Uterus (tissue), 4 donors: ENCODE data around the gene RNASE4. TPM values are rescaled to one million over a fixed set of nuclear protein-coding genes. Genes with fewer than 3 reads are reported as not detected.

Experiments used
- DNase-seq, 2 donors: peaks; one replicate each; pipeline ENCODE4 v3.0.0-alpha.2; 2019 to 2020
- H3K27ac ChIP-seq, 2 donors: fragments of 200-600 bp; sonication (generic); 1 replicate in 1 of 2; 2 replicates in 1 of 2; pipeline ENCODE4 v1.5.1; 2016 to 2018
- H3K27me3 ChIP-seq, 2 donors: fragments of 200-600 bp; sonication (generic); one replicate each; pipeline ENCODE4 v1.5.1; 2018 to 2019; ENCODE audit warnings: control low read depth in 1 of 2
- H3K36me3 ChIP-seq, 2 donors: fragments of 200-600 bp; sonication (generic); one replicate each; pipeline ENCODE4 v1.5.1; 2019; ENCODE audit warnings: control low read depth in 1 of 2
- H3K4me1 ChIP-seq, 2 donors: fragments of 200-600 bp; sonication (generic); one replicate each; pipeline ENCODE4 v1.5.1; 2018 to 2019; ENCODE audit warnings: control low read depth in 1 of 2
- H3K4me3 ChIP-seq, 2 donors: fragments of 200-600 bp; sonication (generic); 1 replicate in 1 of 2; 2 replicates in 1 of 2; pipeline ENCODE4 v1.5.1; 2018 to 2019; ENCODE audit warnings: mild to moderate bottlenecking in 1 of 2
- H3K9me3 ChIP-seq, 2 donors: fragments of 200-600 bp; sonication (generic); one replicate each; pipeline ENCODE4 v1.5.1; 2019; ENCODE audit warnings: control low read depth in 1 of 2
- POLR2A ChIP-seq, 2 donors: fragments of 450-650 bp; IDR thresholded peaks; one replicate each; pipeline ENCODE4 v1.6.1; 2016; ENCODE audit warnings: antibody characterized with exemption in 2 of 2, mild to moderate bottlenecking in 1 of 2, moderate library complexity in 1 of 2
- intact Hi-C: fragments of 100-400 bp; cut with DNase I; formaldehyde crosslinking; loops from one replicate; pipeline ENCODE4 v1.15.1; 2023; ENCODE audit warnings: low total_unique reads
- total RNA-seq, 4 donors: library from RNA; depleted of rRNA in 3 of 4; stranded (reverse); fragments of >200 nt in 3 of 4; gene quantifications; one replicate each; pipeline versions ENCODE4 v1.1.0 to v1.2.4, GENCODE V29; 2014 to 2023
- TF ChIP-seq, protein P1 (sequence below), 4 experiments: fragments of 200-600 bp in 2 of 4; fragments of 450-650 bp in 2 of 4; sonication (generic) in 2 of 4; IDR thresholded peaks; one replicate each; pipeline ENCODE4 v1.5.1; 2016 to 2019; ENCODE audit warnings: antibody characterized with exemption in 4 of 4, mild to moderate bottlenecking in 2 of 4, moderate library complexity in 1 of 4
- donor health status: DM: yes; HTN: yes; CAD: no.

RNASE4 gene
- total RNA-seq, 4 donors from 2014 or later: 26.3 to 159 (median 76.3) TPM

DNA sequence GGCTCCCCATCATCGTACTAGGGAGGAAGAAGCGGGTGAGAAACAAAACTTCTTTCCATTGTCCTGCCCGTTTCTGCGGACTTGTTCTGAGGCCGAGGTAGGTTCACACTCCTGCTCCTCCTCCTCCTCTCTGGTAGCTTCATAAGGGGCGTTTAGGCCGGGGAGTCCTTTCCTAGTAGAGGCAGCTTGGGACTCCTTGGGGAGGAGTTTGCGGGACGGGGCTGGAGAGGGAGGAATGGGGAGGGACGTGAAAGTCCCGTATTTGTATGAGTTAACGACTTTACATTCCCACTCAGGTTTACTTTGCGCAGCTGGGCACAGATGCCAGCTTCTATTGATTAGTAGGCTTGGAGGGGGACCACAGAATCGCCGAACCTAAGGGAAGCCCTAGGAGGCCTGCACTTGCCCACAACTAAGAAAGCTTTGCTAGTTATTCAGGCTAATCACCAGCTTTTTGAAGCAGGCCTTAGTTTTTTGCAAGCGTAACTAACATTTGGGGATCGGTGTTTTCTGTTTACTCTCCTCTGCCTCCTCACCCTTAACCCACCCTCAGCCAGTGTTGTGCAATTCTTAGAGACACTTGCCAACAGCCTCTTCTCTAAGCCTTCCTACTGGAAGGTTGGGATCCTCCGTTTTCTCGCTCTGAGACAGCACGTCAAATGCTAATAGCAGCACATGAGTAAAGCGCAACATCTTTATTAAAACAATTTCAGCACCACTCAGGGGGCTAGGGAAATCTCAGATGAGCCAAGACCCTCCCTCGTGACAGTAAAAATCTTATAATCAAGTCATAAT is 499 bp downstream of the RNASE4 start:
- no peaks in the 10 kb centered on the region for H3K4me1 ChIP-seq
- DNase-seq: peak; percentile 62 to 80

DNA sequence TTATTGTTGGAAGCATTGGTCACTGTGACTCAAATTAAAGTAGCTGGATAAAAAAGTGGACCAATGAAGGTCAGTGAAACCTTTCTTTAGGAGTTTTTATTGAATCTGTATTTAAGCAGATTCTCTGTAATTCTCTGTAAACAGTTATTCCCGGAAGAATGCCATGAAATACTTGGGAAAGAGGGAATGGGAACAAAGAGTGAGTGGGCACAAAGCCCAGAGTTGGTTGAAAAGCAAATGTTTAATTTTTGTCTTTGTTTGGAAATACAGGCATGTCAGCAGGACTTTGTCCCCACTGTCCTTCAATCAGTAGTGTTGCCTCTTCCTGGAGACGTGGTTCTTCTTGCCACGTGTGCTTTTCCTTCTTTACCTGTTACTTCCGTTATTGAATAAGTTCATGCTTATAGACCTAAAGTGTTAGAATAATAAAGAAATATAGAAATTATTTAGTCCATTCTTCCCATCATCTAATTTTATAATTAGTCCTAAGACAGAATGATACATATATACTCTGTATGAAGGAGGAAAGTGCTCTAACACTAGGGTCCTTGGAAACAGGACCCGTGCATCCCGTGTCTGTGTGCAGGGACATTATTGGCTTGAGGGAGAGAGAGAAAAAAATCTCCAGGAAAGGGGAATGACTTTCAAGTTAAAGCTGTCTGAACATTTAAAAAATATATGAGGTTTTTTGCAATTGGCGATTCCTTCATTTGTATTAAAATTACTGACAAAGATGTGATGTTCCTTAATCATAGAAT is 2.2 kb downstream of the RNASE4 start:
- Histone ChIP-seq H3K9me3 (no peaks in the 10 kb centered on the region), H3K4me3 (peak overlapping the region in 1 of 2 donors; percentile 79)
- intact Hi-C loops: no loop called here

More for the DNA sequence above, 499 bp downstream of the RNASE4 start:
- TF ChIP-seq POLR2A (IDR thresholded peaks at IDR 0.05): no peak
- TF ChIP-seq, protein P1, sequence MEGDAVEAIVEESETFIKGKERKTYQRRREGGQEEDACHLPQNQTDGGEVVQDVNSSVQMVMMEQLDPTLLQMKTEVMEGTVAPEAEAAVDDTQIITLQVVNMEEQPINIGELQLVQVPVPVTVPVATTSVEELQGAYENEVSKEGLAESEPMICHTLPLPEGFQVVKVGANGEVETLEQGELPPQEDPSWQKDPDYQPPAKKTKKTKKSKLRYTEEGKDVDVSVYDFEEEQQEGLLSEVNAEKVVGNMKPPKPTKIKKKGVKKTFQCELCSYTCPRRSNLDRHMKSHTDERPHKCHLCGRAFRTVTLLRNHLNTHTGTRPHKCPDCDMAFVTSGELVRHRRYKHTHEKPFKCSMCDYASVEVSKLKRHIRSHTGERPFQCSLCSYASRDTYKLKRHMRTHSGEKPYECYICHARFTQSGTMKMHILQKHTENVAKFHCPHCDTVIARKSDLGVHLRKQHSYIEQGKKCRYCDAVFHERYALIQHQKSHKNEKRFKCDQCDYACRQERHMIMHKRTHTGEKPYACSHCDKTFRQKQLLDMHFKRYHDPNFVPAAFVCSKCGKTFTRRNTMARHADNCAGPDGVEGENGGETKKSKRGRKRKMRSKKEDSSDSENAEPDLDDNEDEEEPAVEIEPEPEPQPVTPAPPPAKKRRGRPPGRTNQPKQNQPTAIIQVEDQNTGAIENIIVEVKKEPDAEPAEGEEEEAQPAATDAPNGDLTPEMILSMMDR (IDR thresholded peaks at IDR 0.05): no peak
- H3K4me3 ChIP-seq: peak overlapping the region; percentile 79 to 98
- peak overlapping the region; percentile 100 for H3K27ac ChIP-seq
- H3K9me3 ChIP-seq: no peaks in the 10 kb centered on the region
- intact Hi-C loops: no loop called here
- H3K36me3 ChIP-seq: no peaks in the 10 kb centered on the region
- no peaks in the 10 kb centered on the region for H3K27me3 ChIP-seq

DNA sequence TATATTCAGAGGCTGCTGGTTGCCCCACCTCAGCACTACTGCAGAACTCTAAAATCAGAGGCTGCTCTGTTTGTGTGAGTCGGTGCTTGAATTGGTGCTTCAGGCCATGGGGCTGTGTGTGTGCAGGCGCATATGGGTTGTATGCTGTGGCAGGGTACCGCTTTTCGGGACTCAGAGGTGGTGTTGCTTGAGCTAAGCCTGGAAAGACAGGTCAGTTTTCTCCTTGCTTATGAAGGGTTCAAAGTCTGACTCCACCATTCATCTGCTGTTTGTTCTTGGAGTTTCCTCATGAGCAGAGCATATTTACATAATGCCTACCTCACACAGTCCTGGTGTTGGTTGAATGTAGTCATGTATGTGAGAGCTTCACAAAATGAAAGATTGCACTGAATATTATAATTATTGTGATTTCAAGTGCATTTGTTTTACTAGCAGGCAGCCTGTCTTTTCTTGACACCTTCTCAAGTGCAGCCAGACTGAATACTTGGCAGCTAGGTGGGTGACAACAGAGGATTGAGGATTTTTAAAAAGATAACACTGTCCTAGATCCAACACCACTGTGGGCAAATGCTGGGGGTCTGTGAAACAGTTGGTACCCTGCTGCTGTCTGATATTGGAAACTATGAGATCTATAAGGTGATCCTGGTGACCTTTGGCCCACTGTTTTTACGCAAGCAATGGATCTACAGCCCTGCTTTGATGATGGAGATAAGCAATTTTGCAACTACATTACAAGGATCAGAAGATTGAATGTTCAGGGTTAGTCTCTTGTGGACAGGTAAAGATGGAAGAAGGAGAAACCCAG is 3.2 kb downstream of the RNASE4 start:
- no peaks in the 10 kb centered on the region for H3K4me1 ChIP-seq
- no peak overlapping the region for H3K4me3 ChIP-seq

More for the DNA sequence above, 2.2 kb downstream of the RNASE4 start:
- H3K36me3 ChIP-seq: no peaks in the 10 kb centered on the region
- H3K4me1 ChIP-seq: no peaks in the 10 kb centered on the region
- no peak for DNase-seq
- no peak overlapping the region for H3K27ac ChIP-seq
- no peaks in the 10 kb centered on the region for H3K27me3 ChIP-seq
- no peak for TF ChIP-seq POLR2A (IDR thresholded peaks at IDR 0.05)
- TF ChIP-seq, protein P1 (IDR thresholded peaks at IDR 0.05): no peak

DNA sequence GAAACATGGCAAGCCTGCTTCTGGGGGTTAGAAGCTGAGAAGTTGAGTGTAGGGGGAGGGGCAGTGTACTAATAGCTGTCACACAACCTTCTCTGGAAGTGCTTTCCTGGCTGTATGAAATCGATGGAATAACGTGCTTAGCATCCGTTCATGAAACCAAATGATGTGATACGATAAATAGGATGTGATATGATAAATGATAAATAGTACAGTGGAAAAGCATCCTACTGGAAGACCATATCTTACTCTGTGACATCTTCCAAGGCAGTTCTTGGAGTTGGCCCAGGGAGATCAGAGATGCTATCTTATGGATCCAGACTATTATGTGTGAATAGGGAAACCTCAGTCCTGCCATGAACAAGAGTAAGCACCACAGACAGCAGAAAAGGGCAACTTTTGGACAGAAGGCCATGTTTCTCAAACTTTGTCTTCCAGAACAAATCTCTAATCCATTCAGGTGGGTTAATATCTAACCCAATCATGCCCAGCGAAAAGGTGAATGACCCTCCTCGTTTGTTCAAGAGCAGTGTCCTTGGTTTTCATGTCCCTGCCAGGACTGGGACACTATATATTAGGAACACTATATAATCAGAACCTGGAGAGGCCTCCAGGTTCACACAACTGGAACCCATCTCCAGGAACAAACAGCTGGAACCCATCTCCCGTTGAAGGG is 3.9 kb downstream of the RNASE4 start, which contains the start of gene ANG:
Gene ANG (plus strand): TSS at position 598 of the 673 bp plus-strand sequence. CDS start 4,801 bp downstream, outside the sequence.
- Histone ChIP-seq H3K27ac (no peak within 1 kb of the TSS), H3K9me3 (no peaks in the 10 kb centered on the region), H3K36me3 (no peaks in the 10 kb centered on the region), H3K27me3 (no peaks in the 10 kb centered on the region), H3K4me1 (no peaks in the 10 kb centered on the region), H3K4me3 (no peak within 1 kb of the TSS)
- intact Hi-C loops: no loop called here
- DNase-seq: no peak
- TF ChIP-seq, protein P1 (IDR thresholded peaks at IDR 0.05): no peak
- TF ChIP-seq POLR2A (IDR thresholded peaks at IDR 0.05): no peak

More for the DNA sequence above, 3.2 kb downstream of the RNASE4 start:
- H3K27me3 ChIP-seq: no peaks in the 10 kb centered on the region
- no peaks in the 10 kb centered on the region for H3K36me3 ChIP-seq
- TF ChIP-seq, protein P1 (IDR thresholded peaks at IDR 0.05): no peak
- no peak for TF ChIP-seq POLR2A (IDR thresholded peaks at IDR 0.05)
- intact Hi-C loops: no loop called here
- H3K9me3 ChIP-seq: no peaks in the 10 kb centered on the region
- H3K27ac ChIP-seq: no peak overlapping the region
- no peak for DNase-seq
